Measurements from ENCODE around the gene PRRT1B. TPM values are rescaled to one million over a fixed set of nuclear protein-coding genes. Genes with fewer than 3 reads are reported as not detected.

PRRT1B gene
- total RNA-seq, 4 donors from 2014 or later = 1.6 to 12.3 (median 5.7) TPM; not detected in 1

DNA sequence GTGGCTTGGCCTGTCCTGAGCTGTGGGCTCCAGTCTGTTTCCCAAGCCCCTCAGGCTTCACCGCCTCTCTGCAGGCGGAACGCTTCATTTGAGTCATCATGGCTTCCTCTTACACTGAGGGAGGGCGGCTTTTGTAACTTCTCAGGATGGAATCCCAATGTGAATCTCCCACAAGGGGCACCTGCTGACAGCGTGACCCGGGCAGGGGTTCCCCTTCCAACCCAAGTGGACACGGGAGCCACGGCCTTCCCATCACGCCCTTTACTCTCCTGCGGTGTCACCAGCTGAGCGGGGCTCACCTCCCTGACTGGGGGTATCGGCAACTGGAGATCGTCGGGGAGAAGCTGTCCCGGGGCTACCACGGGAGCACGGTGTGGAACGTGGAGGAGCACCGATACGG lies 26.8 kb upstream of the PRRT1B start:
- no peak for DNase-seq

DNA sequence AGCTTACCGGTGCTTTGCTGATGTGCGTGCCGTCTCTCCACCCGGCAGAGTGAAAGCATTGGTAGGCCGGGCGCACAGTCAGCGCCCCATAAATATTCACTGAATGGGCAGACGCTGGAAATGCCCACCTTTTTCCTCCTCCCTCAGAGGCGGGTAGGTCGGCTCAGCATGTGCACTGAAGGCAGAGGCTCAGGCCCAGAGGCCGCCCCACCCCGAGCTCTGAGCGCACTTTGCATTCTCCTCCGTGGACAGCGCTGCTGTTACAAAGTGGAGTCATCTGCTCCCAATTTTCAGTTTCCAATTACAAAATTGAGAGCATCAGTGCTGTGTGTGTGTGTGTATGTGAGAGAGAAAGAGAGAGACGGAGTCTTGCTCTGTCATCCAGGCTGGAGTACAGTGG lies 24.8 kb upstream of the PRRT1B start:
- Histone ChIP-seq H3K36me3 (peaks cover 0 to 35% (median 14%) of the 10 kb centered on the region in 4 donors), H3K27me3 (no peaks in the 10 kb centered on the region), H3K4me1 (no peaks in the 10 kb centered on the region), H3K9me3 (no peaks in the 10 kb centered on the region), H3K4me3 (no peak overlapping the region), H3K27ac (no peak overlapping the region)
- intact Hi-C loops (cut with DNase I; ENCODE audit: low total_unique reads) (no loop called here), in situ Hi-C loops (cut with MboI; ENCODE audit: low pct_ligation_motif_present in 1 of 4, low pct_unique_long_range_greater_than_20kb in 1 of 4, low sequenced_read_pairs in 3 of 4) (no loop called here)
- DNase-seq = no peak
- 82 to 89% methylated on average over 10 to 16 of the region's 16 CpGs for WGBS, 2 donors (ENCODE audit: low coverage in 1 of 2)
- TF ChIP-seq, protein P1, sequence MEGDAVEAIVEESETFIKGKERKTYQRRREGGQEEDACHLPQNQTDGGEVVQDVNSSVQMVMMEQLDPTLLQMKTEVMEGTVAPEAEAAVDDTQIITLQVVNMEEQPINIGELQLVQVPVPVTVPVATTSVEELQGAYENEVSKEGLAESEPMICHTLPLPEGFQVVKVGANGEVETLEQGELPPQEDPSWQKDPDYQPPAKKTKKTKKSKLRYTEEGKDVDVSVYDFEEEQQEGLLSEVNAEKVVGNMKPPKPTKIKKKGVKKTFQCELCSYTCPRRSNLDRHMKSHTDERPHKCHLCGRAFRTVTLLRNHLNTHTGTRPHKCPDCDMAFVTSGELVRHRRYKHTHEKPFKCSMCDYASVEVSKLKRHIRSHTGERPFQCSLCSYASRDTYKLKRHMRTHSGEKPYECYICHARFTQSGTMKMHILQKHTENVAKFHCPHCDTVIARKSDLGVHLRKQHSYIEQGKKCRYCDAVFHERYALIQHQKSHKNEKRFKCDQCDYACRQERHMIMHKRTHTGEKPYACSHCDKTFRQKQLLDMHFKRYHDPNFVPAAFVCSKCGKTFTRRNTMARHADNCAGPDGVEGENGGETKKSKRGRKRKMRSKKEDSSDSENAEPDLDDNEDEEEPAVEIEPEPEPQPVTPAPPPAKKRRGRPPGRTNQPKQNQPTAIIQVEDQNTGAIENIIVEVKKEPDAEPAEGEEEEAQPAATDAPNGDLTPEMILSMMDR (IDR thresholded peaks at IDR 0.05) = no peak
- TF ChIP-seq POLR2A (IDR thresholded peaks at IDR 0.05) (no peak), EP300 (IDR thresholded peaks at IDR 0.05; ENCODE audit: low read depth) (no peak), POLR2AphosphoS5 (IDR thresholded peaks at IDR 0.05) (no peak)

More for the DNA sequence above, 26.8 kb upstream of the PRRT1B start:
- Histone ChIP-seq H3K4me3 (no peak overlapping the region), H3K36me3 (peaks cover 0 to 40% (median 14%) of the 10 kb centered on the region in 4 donors), H3K4me1 (no peaks in the 10 kb centered on the region), H3K27me3 (no peaks in the 10 kb centered on the region), H3K9me3 (no peaks in the 10 kb centered on the region), H3K27ac (peak overlapping the region in 1 of 4 donors; percentile 40)
- 87 to 98% methylated on average over 3 to 20 of the region's 20 CpGs for WGBS, 2 donors (ENCODE audit: low coverage in 1 of 2)
- in situ Hi-C loops (cut with MboI; ENCODE audit: low pct_ligation_motif_present in 1 of 4, low pct_unique_long_range_greater_than_20kb in 1 of 4, low sequenced_read_pairs in 3 of 4) (no loop called here), intact Hi-C loops (cut with DNase I; ENCODE audit: low total_unique reads) (no loop called here)
- TF ChIP-seq EP300 (IDR thresholded peaks at IDR 0.05; ENCODE audit: low read depth) (no peak), POLR2AphosphoS5 (IDR thresholded peaks at IDR 0.05) (no peak)

DNA sequence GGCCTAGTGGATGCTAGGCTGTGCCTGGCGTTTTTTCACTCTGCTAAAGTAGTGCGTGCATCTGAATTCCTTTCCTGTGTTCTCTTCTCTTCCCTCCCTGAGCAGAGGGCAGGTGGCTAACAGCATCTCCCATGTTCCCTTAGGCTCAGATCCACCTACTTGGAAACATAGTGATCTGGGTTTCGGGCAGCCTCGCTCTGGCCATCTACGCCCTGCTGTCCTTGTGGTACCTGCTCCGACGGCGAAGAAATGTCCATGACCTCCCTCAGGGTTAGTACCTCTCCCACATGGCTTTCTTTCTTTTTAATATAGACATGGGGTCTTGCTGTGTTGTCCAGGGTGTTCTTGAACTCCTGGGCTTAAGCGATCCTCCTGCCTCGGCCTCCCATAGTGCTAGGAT lies 24.1 kb upstream of the PRRT1B start:
- TF ChIP-seq, protein P1 (IDR thresholded peaks at IDR 0.05) = no peak
- no peak for TF ChIP-seq POLR2A (IDR thresholded peaks at IDR 0.05)
- no peak for TF ChIP-seq POLR2AphosphoS5 (IDR thresholded peaks at IDR 0.05)
- no peak for TF ChIP-seq EP300 (IDR thresholded peaks at IDR 0.05; ENCODE audit: low read depth)
- Histone ChIP-seq H3K9me3 (no peaks in the 10 kb centered on the region), H3K36me3 (peaks cover 0 to 32% (median 13%) of the 10 kb centered on the region in 4 donors), H3K4me3 (no peak overlapping the region), H3K27me3 (no peaks in the 10 kb centered on the region), H3K27ac (no peak overlapping the region), H3K4me1 (no peaks in the 10 kb centered on the region)
- WGBS, 2 donors (ENCODE audit: low coverage in 1 of 2) = 80 to 96% methylated on average over 1 to 10 of the region's 10 CpGs
- DNase-seq = no peak
- intact Hi-C loops (cut with DNase I; ENCODE audit: low total_unique reads) = no loop called here
- in situ Hi-C loops (cut with MboI; ENCODE audit: low pct_ligation_motif_present in 1 of 4, low pct_unique_long_range_greater_than_20kb in 1 of 4, low sequenced_read_pairs in 3 of 4) = no loop called here

DNA sequence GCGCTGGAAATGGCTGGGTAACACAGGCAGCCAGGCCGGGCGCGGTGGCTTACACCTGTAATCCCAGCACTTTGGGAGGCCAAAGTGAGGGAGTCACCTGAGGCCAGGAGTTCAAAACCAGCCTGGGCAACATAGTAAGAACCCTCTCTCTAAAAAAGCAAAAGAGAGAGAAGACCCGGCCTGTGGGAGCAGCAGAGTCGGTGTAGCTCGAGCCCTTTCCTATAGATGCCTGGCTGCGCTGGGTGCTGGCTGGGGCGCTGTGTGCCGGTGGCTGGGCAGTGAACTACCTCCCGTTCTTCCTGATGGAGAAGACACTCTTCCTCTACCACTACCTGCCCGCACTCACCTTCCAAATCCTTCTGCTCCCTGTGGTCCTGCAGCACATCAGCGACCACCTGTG lies 23.5 kb upstream of the PRRT1B start:
- no peak for DNase-seq
- TF ChIP-seq POLR2A (IDR thresholded peaks at IDR 0.05) = no peak
- no peak for TF ChIP-seq POLR2AphosphoS5 (IDR thresholded peaks at IDR 0.05)
- TF ChIP-seq, protein P1 (IDR thresholded peaks at IDR 0.05) = no peak
- H3K4me3 ChIP-seq = no peak overlapping the region
- no peak overlapping the region for H3K27ac ChIP-seq
- H3K4me1 ChIP-seq = no peaks in the 10 kb centered on the region
- intact Hi-C loops (cut with DNase I; ENCODE audit: low total_unique reads) = no loop called here
- no peaks in the 10 kb centered on the region for H3K9me3 ChIP-seq
- H3K36me3 ChIP-seq = peaks cover 0 to 27% (median 10%) of the 10 kb centered on the region in 4 donors
- in situ Hi-C loops (cut with MboI; ENCODE audit: low pct_ligation_motif_present in 1 of 4, low pct_unique_long_range_greater_than_20kb in 1 of 4, low sequenced_read_pairs in 3 of 4) = no loop called here
- whole genome bisulfite sequencing, 2 donors (ENCODE audit: low coverage in 1 of 2) = 96 to 100% methylated on average over 5 to 13 of the region's 13 CpGs
- H3K27me3 ChIP-seq = no peaks in the 10 kb centered on the region

Data from transverse colon (tissue), 4 donors.